ENCODE results near the gene MGAT3.

- TF ChIP-seq CTCF (IDR thresholded peaks at IDR 0.05) (peak in 2 of 7 experiments; percentile 1 to 50), POLR2A (IDR thresholded peaks at IDR 0.05) (no peak)
Observed at GRCh38 chr22:39529487-39529851, 72.7 kb downstream of the MGAT3 start.
